OCI-LY3 (cell line): ENCODE data around the gene SIL1.

Experiments used
- EZH2phosphoT487 ChIP-seq: fragments of 200-600 bp; shearing (Covaris generic); IDR thresholded peaks from 2 replicates; pipeline ENCODE4 v1.6.1; 2018; ENCODE audit warnings: antibody characterized with exemption, mixed run types, low read depth
- TF ChIP-seq, protein P1 (sequence below): fragments of 200-600, 300-600 bp; sonication (generic); IDR thresholded peaks from 2 replicates; pipeline ENCODE4 v1.5.1; 2014; ENCODE audit warnings: antibody characterized with exemption, low read length, low read depth

DNA sequence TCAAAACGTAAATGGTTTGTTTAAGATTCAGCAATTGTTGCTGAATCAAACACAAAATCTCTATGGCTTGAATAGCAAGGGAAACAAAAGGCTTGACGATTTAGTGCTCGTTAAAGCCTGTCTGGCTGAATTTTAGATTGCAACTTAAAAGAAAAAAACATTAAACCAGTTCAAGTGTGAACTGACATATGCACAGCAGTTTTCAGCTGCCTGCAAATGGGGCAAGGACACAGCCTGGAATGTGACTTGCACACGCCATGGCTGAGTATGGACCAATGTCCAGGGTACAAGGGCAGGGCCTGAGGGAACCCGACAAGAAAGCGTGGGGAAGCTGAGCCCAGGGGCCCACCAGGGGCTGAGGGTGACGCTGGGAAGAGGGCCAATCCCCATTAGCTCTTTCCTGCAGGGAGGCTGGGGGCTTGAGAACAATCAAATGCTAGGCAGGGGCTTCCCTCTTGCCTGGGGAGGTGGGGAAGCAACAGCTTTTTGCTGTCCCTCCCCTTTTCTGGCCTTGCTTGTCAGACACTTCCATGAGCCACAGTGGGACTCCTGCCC is 233.4 kb downstream of the SIL1 start:
- TF ChIP-seq, protein P1, sequence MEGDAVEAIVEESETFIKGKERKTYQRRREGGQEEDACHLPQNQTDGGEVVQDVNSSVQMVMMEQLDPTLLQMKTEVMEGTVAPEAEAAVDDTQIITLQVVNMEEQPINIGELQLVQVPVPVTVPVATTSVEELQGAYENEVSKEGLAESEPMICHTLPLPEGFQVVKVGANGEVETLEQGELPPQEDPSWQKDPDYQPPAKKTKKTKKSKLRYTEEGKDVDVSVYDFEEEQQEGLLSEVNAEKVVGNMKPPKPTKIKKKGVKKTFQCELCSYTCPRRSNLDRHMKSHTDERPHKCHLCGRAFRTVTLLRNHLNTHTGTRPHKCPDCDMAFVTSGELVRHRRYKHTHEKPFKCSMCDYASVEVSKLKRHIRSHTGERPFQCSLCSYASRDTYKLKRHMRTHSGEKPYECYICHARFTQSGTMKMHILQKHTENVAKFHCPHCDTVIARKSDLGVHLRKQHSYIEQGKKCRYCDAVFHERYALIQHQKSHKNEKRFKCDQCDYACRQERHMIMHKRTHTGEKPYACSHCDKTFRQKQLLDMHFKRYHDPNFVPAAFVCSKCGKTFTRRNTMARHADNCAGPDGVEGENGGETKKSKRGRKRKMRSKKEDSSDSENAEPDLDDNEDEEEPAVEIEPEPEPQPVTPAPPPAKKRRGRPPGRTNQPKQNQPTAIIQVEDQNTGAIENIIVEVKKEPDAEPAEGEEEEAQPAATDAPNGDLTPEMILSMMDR, result no peak
- no peak for TF ChIP-seq EZH2phosphoT487
